ENCODE measurements around the gene RBM5.

Gene RBM5

GRCh38 chr3:50121072-50122032 is 32.6 kb downstream of the RBM5 start:
- peak; percentile 38 to 51 for DNase-seq (ENCODE audit: low read depth in 2 of 2, low spot score in 1 of 2)

- no peak for DNase-seq (ENCODE audit: low read depth in 2 of 2, low spot score in 1 of 2)
These were observed 33.4 kb downstream of the RBM5 start for GRCh38 chr3:50122071-50122470.

- DNase-seq (ENCODE audit: low read depth in 2 of 2, low spot score in 1 of 2): no peak
These were observed 34.1 kb downstream of the RBM5 start for GRCh38 chr3:50122661-50123391.

DNA sequence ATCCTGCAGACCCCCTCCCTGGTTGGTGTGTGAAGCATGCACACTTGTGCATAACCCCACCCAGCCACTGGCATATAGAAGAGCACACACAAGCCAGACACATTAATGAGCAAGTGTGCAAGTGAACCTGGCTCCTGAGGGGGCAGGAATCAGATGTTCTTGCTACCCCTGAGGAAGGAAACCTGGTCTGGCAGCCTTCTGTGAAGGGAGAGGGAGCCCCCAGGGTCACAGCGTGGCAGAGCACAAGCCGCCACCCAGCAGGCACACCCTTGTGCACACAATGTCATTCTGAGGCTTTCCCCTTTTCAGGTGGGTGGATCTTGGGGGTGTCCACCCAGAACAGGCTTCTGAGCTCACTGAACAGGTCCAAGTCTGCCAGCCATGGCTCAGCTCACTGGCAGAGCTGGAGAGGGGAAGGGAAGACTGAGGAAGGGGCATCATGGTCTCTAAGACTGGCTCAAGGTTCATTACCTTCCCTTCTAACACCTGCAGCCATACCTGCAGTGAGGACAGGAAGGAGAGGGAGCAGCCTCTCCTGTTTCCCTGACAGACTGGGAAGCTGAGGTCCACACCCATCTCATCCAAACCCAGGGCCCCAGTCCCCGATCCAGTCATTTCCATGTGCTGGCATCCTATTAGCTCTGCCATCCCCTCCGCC is 34.8 kb downstream of the RBM5 start:
- DNase-seq (ENCODE audit: low read depth in 2 of 2, low spot score in 1 of 2): no peak

DNA sequence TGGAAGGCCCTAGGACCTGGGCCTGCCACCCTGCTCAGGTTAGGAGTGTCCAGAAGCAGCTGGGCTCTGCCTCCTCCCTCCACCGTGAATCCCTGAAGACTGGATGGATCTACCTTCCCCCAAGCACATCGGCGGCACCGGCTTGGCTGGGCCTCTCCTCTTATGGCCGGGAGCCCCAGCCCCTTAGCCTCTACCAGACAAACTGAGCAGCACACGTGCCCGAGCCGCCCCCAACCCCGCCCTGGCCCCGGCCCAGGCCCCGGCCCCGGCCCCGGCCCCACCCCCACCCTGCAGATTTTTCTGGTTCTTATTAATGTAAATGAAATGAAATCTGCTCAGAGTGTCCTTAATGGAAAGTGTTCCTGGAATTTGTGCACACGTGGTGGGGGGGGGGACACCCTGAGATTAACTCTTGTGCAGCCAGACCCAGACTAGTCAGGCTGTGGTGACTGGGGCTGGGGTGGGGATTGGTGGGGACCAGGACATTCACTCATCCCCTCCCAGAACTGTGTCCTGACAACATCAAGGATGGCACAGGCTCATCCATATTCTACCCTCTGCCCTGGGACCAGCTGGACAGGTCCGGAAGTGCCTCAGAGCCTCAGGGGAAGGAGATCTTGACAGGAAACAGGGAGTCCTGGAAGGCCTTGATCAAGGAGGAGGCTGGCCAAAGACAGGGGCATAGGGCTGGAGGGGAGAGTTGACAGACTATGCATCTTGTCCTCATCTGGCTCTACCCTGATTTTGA is 35.5 kb downstream of the RBM5 start:
- DNase-seq (ENCODE audit: low read depth in 2 of 2, low spot score in 1 of 2): no peak

DNA sequence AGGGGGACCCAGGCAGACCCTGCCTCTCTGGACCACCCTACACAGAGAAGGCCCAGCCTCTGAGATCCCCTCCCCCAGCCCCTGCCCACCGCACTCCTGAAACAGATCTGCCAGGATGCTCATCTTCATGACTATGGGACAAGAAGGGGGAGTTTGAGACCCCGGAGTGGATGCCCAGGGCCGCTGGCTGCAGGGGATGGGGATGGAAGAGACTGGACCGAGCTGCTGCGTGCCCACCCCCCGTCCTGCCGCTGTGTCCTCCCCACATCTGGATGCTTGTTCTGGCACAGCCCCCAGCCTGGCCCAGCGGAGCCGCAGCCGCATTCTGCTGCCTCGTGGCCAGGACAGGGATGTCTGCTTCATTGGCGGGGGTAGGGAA is 36.1 kb downstream of the RBM5 start:
- no peak for DNase-seq (ENCODE audit: low read depth in 2 of 2, low spot score in 1 of 2)

DNA sequence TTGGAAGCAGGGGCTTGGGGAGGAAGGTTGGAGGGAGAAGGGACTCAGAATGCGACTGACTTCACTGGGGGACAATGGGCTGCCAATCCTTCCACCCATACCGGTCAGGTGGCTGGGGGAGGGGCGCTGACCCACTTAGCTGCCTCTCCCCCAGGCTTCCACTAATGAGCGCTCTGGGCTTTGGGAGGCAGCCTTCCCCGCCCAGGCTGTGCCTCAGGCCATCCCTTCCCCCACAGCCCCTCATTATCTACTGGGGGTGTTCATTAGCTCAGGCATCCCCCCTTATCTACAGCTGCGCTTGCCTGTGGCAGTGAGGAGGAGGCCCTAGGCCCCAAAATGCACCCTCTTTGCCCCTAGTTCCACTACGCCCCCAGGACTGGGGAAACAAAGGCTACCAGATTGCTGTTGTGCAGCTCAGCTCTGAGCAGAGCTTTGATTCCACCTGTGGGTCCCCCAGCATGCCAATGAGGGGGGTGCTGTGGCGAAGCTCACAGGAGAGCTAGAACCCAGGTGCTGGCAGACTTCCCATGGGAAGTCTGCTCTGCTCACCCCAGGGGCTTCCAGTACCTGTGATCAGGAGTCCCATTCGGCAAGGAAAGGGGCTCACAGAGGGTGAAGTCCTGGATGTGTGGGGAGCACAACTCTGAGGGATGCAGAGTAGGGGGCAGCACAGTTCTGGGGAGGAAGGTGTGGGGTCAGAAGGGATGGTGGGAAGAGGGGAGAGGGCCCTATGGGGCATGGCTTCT is 37.0 kb downstream of the RBM5 start:
- no peak for DNase-seq (ENCODE audit: low read depth in 2 of 2, low spot score in 1 of 2)

DNA sequence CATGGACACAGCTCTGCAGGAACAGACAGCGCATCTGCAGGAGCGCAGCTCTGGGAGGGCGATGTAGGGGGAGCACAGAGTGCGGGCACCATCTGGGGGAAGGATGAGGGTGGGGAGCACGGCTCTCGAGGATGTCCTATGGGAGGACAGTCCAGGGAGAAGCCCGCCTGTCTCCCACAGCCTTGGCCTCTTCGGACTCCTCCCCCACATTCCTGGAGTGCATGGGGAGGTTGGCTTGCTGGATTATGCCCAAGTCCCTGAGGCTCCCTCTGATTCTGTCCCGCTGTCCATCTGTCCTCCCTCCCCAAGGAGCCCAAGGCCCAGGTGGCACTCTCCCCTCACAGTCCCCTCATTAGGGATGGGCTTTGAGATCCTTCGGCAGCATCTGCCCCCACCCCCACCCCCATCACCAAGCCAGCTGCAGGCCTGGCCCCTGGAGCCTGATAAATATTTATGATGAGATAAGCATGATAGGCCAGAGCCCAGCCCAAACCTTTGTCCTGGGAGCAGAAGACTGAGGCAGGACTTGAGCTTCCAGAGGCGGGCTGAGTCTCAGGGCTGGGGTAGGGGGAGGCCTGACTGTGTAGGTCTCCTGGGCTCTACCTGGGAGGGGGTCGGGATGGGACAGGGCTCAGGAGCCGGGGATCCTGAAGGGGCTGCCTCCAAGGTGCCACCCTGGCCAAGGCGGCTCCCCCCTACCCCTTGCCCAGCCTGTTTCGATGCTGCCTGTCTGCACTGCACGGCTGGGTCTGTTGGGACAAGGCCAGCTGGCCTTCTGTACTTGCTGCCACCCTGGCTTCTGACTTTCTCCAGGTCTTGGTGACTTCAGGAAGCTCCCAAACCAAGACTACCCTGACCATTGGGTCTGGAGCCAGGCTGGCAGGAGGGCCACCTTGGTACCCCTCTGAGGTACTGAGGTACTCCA is 37.8 kb downstream of the RBM5 start:
- no peak for DNase-seq (ENCODE audit: low read depth in 2 of 2, low spot score in 1 of 2)

GRCh38 chr3:50127251-50127691 is 38.6 kb downstream of the RBM5 start:
- DNase-seq (ENCODE audit: low read depth in 2 of 2, low spot score in 1 of 2): no peak

- DNase-seq (ENCODE audit: low read depth in 2 of 2, low spot score in 1 of 2): no peak
These were observed 39.3 kb downstream of the RBM5 start for GRCh38 chr3:50128001-50128400.

- DNase-seq (ENCODE audit: low read depth in 2 of 2, low spot score in 1 of 2): no peak
These were observed 41.7 kb downstream of the RBM5 start for GRCh38 chr3:50130436-50130835.

DNA sequence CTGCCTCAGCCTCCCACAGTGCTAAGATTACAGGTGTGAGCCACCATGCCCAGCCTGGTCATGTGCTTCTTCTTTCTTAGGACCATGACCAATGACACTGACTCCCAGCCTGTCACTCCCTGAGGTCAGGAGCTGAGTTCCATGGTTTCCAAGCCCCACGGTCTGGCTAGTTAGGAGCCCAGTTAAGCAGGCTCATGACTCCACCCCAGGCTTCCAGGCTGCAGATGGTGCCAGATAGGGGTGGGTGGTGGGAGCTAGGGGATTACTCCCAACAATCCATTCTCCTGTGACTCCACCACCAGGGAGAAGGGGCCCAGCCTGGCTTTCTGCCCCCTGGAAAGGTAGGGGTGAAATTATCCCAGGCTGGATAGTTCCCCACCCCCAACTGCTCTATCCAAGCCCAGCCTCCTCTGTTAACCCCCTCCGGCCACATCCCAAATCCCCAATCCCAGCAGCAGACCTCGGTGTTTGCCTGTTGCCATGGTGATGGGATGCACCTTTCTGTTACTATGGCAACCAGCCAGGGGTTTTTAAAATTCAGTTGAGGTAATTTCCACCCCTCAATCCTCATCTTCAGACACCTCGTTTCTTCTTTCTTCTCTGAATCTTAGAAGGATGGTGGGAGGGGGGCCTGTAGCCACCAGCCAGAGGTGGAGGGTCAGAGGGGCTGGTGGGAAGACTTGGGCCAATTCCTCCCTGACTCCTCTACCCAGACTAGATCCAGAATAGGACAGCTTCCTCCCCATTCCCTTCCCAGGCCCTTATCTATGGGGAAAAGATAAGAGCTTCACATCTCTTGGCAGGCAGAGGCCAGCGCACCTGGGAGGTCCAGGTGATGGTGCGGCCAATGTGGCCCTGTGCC is 43.9 kb downstream of the RBM5 start:
- no peak for DNase-seq (ENCODE audit: low read depth in 2 of 2, low spot score in 1 of 2)

GRCh38 chr3:50133283-50133615 is 44.5 kb downstream of the RBM5 start:
- DNase-seq (ENCODE audit: low read depth in 2 of 2, low spot score in 1 of 2): no peak

DNA sequence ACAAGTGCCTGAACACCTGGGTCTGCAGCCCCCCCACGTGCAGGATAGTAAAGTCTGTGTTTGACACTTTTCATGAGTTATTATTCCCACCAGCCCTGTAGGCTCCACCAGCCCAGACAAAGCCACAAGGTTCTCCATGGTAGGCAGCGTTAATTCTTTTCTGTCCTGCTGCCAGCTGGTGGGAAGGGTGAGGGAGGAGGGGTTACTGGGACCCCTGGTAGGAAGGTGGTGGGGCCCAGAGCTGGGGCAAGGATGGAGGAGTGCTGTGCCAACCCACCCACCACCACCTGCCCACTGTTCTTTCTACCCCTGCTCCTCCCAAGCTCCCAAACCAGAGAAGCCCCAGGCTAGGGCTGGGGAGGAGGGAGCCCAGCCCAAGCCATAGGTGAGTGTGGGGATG is 45.6 kb downstream of the RBM5 start:
- DNase-seq (ENCODE audit: low read depth in 2 of 2, low spot score in 1 of 2): no peak

- no peak for DNase-seq (ENCODE audit: low read depth in 2 of 2, low spot score in 1 of 2)
These were observed 47.2 kb downstream of the RBM5 start for GRCh38 chr3:50135964-50136363.

- no peak for DNase-seq (ENCODE audit: low read depth in 2 of 2, low spot score in 1 of 2)
These were observed 48.1 kb downstream of the RBM5 start for GRCh38 chr3:50136714-50137405.

GRCh38 chr3:50137531-50137930 is 48.8 kb downstream of the RBM5 start:
- DNase-seq (ENCODE audit: low read depth in 2 of 2, low spot score in 1 of 2): no peak
